ENCODE results near the gene TLR9. TPM values are rescaled to one million over a fixed set of nuclear protein-coding genes. Genes with fewer than 3 reads are reported as not detected.

TLR9 gene
- total RNA-seq, 1 experiment from 2014 or later = not detected

GRCh38 chr3:52210037-52210436, 15.4 kb downstream of the TLR9 start:
- Histone ChIP-seq H3T11ph (ENCODE audit: low read length) (no peak overlapping the region), H4K91ac (ENCODE audit: insufficient read length, low read depth, low read length) (no peak overlapping the region), H4K5ac (ENCODE audit: insufficient read length, low read depth, low read length) (no peak overlapping the region), H3K79me2 (ENCODE audit: insufficient read depth, low read length) (no peaks in the 10 kb centered on the region), H3K18ac (ENCODE audit: insufficient read length, low read depth, low read length) (no peak overlapping the region), H3K27me3 (ENCODE audit: insufficient read depth, low read length) (no peaks in the 10 kb centered on the region), H2BK12ac (ENCODE audit: insufficient read length, low read depth, low read length) (no peak overlapping the region), H2BK20ac (ENCODE audit: low read depth, low read length, poor library complexity, severe bottlenecking) (no peak overlapping the region), H2AK5ac (ENCODE audit: insufficient read length, low read length) (no peak overlapping the region), H4K20me1 (ENCODE audit: control insufficient read depth, insufficient read depth, insufficient read length) (no peaks in the 10 kb centered on the region), H3K56ac (ENCODE audit: insufficient read length, low read depth, low read length) (no peak overlapping the region), H3K9ac (ENCODE audit: extremely low read depth, insufficient read length, low read length) (no peak overlapping the region), H3K23ac (ENCODE audit: insufficient read length, low read depth, low read length) (no peak overlapping the region), H3K9me3 (ENCODE audit: control insufficient read depth, low read depth, low read length) (no peaks in the 10 kb centered on the region), H3K27ac (ENCODE audit: insufficient read length, low read depth, low read length) (no peak overlapping the region), H3K23me2 (ENCODE audit: insufficient read length, low read depth, low read length, poor library complexity, severe bottlenecking) (no peaks in the 10 kb centered on the region), H2BK15ac (ENCODE audit: low read depth, low read length) (no peak overlapping the region), H3K14ac (ENCODE audit: insufficient read depth, low read length) (no peak overlapping the region), H2BK120ac (ENCODE audit: low read depth, low read length, poor library complexity, severe bottlenecking) (no peak overlapping the region), H3K4me1 (ENCODE audit: insufficient read depth, low read length) (no peaks in the 10 kb centered on the region), H2AFZ (ENCODE audit: low read length) (no peak overlapping the region), H4K8ac (replicated peaks; ENCODE audit: insufficient read length, low read depth, low read length) (no peak overlapping the region), H3K79me1 (ENCODE audit: insufficient read depth, low read depth, low read length, poor library complexity, severe bottlenecking) (no peaks in the 10 kb centered on the region), H3K4ac (ENCODE audit: low read depth, low read length) (no peak overlapping the region), H3K4me2 (ENCODE audit: insufficient read depth, insufficient read length, low read length) (no peak overlapping the region), H2BK5ac (ENCODE audit: insufficient read length, low read length) (no peak overlapping the region)
- no peak for TF ChIP-seq CTCF (conservative IDR thresholded peaks at IDR 0.05)
- Mint-ChIP-seq H3K9me3 (no peaks in the 10 kb centered on the region), H3K4me3 (no peak overlapping the region), H3K27ac (no peak overlapping the region), H3K27me3 (ENCODE audit: low read depth) (no peaks in the 10 kb centered on the region), H3K4me1 (no peaks in the 10 kb centered on the region), H3K36me3 (ENCODE audit: insufficient read depth in 1 of 3, low read depth in 3 of 3) (peaks cover 46 to 97% (median 95%) of the 10 kb centered on the region in 3 experiments; a peak in 6 of 7 replicates)
- DNase-seq = no peak
